Smooth muscle cell of the brain vasculature (primary cell): ENCODE measurements around the gene SMIM45.

ENCODE experiments used
- DNase-seq: peaks from one replicate; pipeline ENCODE4 v3.0.0-alpha.2; 2012; ENCODE audit warnings: low read depth, low spot score

SMIM45 gene

DNA sequence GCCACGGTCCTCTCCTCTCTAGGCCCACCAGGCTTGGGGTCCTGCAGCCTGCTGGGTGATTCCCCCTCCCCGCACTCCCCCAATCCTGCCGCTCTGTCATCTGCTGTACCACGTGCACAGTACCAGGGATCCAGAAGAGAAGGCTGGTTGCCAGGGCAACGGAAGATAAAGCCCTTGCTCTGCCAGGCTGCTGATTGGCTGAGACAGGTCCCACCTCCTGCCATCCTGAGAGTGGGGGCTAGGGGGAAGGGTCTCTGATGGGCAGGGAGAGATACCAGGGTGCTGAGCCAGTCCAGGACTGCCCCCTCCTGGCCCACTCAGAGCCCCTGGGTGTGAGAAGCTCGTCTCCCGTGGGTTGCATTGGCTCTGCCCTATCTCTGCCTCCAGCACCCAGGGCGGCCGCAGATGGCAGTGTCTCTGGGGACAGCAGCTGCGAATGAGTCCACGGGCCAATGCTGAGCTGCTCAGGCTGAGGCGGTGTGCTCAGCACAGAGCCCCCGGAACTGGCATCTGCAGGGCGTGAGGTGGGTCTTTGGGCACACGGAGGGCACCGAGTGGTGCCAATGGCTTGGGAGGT is at the start of gene SMIM45:
SMIM45 (plus strand) TSS at position 253 of the 577 bp plus-strand sequence.
- no peak for DNase-seq

DNA sequence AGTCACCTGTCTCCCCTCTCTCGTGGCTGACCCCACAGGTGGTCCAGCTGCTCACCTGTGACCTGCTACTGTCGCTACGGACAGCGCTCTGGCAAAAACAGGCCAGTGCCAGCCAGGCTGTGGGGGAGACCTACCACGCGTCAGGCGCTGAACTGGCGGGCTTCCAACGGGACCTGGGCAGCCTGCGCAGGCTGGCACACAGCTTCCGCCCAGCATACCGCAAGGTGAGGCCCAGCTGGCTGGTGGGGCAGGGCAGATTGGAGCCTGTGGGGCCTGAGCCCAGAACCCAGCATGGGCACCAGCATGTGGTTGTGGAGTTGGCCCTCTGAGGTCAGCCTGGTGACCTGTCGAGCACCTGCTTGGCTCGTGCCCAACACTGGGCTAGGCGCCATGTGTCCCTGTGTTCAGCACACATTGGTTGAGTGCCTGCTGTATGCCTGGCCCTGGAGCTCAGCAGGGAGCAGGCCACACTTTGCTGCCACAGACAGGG is 49.0 kb upstream of the SMIM45 start:
- no peak for DNase-seq

DNA sequence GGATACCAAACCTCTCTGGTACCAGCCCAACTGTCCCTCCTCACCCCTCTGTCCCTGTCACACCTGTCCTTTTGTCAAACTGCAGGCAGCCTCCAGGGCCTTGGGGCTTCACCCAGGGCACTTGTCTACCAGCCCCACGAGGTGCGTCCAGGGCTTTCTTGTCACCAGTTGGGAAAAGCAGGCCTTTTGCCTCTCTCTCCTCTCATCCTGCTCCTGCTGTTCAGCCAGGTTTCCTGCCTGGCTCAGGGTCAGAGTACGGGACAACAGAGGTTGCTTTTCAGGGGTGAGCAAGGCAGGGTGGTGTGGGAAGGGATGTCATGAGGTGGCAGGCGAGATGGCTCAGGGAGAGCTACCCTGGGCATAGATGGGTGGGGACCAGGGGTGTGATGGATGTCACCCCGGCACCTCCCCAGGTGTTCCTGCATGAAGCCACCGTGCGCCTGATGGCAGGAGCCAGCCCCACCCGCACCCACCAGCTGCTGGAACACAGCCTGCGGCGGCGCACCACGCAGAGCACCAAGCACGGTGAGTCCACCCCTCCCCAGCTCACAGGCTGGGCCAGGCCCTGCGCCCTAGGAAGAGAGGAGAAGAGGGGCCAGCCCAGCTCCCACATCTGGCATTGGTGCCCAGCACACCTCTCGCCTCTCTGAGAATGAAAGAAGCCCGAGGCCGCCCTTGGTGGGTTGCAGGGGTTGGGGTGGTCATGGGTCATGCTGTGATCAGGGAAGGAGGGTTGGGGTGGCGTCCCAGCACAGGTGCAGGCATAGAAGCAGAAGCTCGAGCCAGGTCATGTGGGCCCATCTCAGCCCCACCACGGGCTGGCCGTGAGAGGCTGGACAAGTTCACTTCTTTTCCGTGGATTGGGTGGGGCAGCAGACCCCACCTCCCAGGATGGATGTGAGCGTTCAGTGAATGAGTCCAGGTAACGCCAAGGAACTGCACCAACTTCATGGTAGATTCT is 47.2 kb upstream of the SMIM45 start:
- no peak for DNase-seq

DNA sequence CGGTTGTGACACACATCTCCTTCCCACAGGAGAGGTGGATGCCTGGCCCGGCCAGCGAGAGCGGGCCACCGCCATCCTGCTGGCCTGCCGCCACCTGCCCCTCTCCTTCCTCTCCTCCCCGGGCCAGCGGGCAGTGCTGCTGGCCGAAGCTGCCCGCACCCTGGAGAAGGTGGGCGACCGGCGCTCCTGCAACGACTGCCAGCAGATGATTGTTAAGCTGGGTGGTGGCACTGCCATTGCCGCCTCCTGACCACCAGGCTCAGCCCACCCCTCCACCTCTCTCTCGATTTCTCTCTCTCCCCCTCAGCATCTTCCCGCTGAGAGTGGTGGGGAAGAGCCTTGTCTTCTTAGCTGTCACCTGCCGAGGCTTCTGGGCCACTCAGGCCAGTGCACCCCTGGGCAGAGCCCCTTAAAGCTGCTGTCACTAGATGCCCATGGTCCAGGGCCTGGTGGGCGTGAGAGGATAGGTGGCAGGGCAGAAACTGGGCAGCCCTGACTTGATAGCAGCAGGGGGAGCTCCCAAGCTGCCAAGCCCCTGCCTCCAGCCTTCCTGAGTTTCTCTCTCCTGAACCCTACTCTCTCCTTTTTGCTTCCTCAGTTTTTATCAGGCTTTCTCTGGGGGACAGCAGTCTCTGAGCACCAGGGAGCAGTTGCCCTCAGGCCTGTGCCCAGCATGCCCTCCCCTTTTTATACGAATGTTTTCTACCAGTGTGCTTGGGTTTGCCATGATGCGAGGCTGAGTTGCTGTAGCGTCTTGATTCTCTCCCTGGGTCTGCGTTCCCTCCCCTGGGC is 46.3 kb upstream of the SMIM45 start:
- DNase-seq, result no peak

DNA sequence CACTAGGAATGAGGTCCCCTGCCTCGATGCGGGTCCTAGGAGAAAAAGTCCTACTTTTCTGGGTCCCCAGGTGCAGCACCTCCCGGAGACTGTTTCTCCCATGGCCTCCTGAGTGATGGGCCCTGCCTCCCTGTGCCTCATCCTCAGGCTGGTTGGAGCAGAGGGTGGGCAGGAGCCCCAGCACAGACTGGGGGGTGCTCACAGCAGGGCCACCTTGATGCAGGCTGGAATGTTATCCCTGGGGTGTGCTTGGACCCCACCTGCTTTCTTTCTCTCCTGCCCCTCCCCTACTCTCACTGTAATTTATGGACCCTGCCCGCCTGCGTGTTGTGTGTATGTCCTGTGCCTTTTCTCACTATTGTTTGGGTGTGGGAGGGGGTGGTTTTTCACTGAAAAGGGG is 45.1 kb upstream of the SMIM45 start:
- no peak for DNase-seq

DNA sequence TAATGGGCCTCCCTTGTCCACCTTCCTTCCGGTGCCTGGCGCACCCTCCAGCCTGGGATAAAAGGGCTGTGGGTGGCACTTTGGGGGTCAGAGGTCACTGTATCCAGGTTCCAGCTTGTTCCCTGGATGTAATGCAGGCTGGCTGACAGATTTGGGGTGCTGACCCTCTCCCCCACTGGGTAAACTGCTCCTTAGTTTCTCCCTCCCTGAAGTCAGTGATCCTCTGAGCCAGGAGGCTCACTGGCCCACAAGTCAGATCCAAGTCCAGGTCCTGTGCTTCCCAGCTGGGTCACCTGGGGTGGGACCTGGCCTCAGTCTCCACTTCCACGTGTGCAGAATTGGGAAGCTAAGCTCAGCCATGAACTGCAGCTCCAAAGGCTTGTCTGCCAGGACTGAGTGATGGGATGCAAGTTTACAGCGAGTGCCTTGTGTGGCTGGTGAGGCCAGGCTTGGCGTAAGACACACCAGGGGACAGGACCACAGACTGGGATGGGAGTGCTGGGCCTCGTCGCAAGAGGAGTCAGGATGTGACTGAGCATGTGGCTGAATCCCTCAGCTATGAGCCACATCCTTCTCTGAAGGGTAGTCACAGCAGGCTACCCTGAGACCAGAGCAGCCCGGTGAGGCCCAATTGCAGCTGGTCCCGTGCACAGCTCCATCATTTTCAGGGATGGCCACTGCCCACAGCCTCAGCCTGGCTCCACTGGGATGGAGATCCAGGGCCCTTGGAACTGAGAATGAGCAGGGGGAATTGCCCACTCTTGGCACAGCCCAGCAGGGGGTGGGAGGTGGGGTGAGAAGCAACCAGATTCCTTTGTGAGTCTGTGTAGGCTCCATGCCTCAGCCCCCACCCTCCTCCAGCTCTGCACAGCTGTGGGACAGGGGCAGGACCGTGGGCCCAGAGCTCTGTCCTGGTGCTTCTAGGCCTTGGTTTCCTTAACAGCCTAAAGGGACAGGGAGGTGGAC is 44.2 kb upstream of the SMIM45 start:
- no peak for DNase-seq

DNA sequence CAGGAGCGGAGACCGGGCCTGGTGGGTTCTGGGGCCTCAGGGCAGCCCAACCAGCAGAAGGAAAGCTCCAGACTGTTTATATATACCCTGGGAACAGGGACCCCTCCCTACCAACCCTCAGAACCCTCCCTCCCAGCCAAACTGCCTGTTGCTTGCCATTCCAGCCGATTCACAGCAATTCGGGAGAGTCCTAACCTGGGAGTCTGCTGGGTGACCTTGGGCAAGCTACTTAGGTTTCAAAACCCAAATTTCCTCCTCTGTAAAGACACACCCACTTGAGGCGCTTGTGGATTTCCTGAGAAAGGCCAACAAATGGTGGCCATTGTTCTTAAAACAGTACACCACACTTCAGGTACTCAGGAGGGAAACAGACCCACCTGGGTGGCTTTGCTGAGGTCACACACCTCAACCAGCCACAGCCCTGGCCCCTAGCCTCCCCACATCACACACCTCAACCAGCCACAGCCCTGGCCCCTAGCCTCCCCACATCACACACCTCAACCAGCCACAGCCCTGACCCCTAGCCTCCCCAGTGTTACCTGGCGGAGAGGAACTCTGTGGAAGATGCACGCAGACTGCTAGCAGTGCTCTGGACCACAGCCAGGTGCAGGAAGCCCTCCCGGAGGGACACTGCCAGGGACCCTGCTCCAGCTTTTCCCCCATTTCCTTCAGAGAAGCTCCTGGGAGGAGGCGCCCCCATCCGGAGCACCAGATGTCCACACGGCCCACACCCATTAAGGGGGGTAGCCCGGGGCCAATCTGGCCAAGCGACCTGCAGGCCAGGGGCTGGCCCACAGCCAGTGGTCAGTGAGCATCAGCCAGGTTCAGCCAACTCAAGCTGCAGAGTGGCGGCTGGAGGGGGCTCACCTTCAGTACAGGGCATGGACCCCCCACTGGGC is 43.3 kb upstream of the SMIM45 start:
- no peak for DNase-seq

DNA sequence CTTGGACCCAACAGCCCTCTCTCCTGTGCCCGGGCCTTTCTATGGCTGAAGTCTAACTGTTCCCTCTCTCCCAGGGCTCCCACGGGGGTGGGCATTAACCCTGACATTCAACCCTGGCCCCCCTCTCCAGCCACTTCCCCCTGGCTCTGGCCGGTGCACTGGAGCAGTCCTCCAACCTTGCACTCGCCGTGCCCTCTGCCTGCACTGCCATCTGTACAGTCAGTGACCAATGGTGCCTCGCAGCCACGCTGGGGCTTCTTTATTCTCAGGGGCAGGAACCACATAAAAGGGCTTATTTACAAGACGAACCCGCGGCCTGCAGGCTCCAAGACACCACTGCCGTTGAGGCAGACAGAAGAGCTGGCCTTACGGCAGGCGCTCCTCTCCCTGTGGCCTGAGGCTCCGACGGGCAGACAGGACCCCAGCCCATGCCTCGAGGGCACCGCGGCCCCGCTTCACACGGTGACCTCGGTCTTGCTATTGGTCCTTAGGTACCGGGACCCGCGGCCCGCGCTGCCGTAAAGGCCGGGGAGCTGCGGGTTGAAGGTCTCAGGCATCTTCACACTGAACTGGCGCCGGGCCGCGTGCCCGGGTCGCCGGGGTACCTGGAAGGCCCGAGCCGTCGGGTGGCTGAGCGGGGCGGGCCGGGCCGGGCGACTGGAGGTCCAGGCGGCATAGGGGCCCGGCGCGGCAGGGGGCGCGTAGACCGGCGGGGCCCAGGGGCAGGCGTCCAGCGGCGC is 42.5 kb upstream of the SMIM45 start:
- DNase-seq, result no peak

DNA sequence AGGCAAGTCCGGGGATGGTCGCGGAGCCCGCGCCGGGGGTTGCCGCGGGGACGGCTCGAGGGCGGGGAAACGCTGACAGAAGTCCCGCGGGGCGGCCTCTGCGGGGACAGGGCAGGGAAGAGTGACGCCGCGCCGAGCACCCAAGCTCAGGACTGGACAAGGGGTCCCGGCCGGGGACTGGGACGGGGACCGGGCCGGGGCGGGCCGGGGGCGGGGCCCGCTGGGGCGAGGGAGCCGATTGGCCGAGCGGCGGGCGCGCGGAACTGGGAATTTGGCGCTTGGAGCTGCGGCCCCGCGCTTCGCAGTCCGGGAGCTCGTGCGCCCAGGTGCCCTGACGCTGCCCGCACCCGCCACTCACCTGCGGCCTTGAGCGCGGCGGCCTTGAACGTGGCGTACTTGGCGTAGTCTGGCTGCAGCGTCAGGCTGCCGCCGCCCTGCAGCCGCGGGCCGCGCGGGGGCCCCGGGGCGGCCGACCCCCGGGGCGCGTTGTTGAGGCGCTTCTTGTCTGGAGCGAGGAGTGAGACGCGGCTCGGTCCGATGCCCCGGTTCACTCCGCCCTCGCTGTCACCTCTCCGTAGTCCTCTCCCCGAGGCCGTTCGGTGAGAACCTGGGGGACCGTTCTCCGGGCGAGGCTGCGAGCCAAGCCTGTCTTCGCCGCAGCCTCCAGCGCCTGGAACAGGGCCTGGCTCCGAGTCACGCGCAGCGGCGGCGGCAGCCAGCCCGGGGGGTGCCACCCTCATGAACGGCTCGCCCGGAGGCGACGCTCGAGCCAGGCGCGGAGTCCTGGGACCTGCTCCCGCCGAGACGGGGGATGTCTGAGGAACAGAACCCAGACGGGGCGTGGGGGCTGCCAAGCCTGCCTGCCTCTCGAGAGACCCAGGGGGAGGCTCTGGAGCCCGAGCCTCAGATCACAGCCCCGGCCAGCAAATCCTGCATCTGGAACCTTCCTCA is 41.6 kb upstream of the SMIM45 start:
- no peak for DNase-seq

DNA sequence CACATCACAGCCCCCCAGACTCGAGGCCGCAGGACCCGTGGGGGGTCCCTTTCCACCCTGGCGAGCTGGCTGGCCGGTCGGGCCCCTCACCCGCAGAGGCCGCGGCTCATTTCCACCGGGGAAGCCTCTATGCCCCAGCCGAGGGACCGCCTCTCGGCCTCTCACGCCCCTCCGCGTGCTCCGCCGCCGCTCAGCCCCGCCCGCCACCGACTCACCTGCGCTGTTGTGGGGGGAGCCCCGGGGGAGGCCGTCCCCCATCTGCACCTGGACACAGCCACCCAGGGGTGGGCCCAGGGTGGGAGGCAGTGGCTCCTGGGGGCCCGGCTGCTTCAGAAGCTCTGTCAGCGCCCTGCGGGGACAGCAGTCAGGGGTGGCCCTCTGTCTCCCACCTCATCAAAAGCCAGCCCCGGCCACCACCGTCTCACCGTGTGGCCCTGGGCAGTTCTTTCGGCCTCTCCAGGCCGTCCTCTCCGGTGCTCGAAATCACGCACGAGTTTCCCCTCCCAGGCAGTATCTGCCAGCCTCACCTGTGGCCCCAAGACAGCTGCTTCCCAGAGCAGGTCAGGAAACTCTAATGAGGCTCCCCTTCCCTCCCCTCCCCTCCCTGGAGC is 40.8 kb upstream of the SMIM45 start:
- DNase-seq, result no peak

DNA sequence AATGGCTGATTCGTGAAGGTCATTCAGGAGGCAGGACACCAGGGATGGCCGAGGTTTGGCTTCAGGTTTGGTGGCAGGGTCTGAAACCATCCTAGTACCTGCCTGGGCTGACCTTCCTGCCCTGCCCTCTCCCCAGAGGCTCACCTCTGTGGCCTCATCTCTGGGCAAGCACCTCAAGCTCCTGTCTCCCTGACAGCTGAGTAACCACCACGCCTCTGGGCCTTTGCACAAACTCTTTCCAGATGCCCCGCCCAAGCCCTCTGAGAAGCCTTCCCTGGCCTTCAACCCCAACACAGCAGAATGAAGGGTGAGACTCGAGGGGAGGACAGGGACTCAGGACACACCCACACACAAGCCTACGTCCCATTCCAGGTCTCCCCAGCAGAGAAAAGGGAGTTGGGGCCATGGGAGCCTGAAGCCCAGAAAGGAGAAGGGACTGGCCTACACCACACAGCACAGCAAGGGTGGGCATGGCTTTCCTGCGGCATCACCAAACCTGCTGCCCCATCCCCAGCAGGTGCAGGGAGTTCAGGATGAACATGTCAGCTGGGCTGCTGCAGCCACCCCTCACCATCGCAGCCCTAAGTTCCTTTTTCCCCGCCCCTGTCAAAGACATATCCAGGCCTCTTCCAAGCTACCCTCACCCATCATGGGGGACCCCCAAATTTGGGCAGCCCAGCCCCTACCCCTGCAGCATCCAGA is 39.5 kb upstream of the SMIM45 start:
- DNase-seq, result no peak

DNA sequence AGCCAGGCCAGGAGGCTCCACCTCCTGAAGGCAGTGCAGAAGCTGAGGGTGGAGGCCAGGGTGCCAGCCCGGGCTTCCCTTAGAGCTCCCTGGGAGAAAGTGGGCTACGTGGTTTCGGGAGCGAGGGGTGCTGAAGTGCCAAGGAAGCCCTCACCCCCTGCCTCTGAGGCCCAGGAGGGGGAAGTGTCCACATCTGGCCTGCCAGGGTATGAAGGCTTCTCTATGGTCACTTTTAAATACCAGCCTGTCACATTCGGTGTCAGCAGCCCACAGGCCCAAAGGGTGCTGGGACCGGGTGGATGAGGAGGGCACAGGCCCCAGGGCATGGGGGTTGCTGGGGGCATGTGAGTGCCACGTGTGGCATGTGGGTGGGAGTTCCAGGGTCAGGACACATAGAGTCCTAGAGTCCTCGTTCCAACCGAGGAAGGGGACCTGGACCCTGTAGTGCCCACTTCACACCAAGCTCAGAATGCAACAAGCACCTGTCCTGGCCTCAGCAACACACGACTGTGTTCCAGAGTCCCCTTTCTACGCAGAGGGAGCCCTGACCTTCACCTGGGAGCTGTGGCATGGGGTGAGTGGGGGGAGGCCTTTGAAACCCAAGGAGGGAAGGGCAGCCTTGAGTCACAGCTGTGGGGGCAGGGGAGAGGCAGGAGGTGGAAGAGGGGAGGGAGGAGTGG is 38.8 kb upstream of the SMIM45 start:
- DNase-seq, result no peak

DNA sequence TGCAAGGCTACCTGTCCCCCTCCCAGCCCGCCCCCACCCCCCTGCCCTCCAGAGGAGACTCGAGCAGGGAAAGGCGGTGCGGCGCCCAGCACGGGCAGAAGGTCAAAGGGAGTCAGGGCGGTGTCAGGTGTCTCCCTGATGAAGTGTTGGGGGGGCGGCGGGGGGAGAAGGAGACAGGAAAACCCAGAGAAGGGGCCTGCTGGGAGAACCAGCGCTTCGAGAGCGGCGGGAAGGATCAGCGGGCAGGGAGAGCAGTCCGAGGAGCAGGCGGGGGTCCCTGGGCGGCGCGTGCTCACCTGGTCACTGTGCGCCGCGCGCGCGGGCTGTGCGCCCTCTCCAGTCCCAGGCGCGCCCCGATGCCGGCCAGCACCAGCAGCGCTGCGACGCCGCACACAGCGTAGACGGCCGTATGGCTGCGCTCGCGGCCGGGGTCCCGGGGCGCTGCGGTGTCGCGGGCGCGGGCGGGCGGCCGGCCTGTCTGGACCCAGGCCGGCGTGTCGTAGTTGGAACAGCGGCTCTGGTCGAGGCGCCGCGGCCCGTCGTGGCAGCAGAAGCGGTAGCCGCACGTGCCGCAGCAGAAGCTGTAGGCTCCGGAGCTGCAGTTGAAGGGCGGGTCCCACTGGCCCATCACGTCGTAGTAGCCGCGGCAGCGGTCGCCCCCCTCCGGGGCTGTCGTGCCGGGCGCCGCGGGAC is 38.0 kb upstream of the SMIM45 start:
- DNase-seq, result no peak

DNA sequence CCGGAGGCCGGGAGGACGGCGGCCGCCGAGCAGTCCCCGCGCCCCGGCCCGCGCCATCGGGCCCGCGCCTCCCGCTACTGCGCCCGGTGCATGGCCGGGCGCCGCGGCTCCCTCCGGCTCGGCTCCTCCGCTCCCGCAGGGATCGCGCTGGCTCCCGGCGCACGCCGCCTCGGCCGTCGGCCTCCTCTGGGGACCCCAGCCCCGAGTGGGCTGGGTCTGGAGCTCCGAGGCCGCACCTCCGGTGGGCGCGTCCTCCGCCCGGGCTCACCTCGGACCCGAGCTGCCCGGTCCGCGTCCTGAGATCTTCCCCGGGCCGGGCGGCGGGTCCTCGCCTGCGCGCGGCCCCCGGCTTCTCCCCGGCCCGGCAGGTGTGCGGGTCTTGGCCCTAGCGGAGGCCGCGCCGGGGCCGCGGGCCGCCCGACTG is 37.3 kb upstream of the SMIM45 start:
- DNase-seq, result no peak

DNA sequence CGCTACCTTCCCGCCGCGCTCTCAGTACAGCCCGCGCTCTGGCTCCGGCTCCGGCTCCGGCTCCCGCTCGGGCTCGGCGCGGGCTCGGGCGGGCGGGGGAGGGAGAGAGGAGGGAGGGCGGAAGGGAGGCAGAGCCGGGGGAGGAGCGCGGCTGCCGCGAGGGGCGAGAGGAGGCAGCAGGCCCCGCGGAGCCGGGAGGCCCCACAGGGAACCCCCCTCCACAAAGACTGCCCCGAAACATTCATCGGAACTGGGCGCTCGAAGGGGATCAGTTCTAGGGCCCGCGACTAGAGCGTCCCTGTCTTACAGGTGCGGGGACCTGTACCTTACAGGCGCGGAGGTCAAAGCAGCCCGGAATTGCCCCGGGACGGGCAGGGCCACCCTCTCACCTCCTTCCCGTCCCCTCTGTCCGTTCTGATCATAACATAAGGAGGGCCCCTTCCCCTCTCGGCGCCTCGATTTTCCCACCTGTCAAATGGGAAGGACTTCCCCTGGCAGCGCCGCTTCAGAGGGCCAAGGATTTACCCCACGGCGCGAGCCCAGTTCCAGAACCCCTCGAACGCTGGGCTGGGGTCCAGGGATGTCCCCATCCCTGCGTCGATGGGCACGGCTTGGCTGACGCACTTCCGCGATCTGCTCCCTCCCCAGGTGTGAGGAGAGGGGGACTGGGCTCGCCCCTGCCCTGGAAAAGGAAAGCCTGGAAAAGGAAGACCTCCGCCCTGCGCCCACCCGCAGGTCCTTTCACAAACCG is 36.7 kb upstream of the SMIM45 start, which contains the start of gene SHISA8:
SHISA8 (minus strand) TSS at position 40 of the 751 bp plus-strand sequence. CDS start 407 bp downstream, outside the sequence.
- no peak for DNase-seq
